ENCODE results near the gene SNAPIN. TPM values are rescaled to one million over a fixed set of nuclear protein-coding genes. Genes with fewer than 3 reads are reported as not detected.
A peak's percentile ranks its signal among the peaks of the same experiment; 100 is the strongest.

Gene SNAPIN
- total RNA-seq, 1 experiment from 2014 or later: 46.8 TPM

- ChIA-PET POLR2A (interaction anchor here (0.7 kb wide), 1 partner anchor 78 kb away, joined by 8 read pairs; no protein-coding TSS in a partner anchor), CTCF (interaction anchor here (0.6 kb wide), 1 partner anchor 58 kb away, joined by 4 read pairs; no protein-coding TSS in a partner anchor)
- H3K36me3 ChIP-seq (ENCODE audit: control insufficient read depth, insufficient read depth, low read length): no peaks in the 10 kb centered on the region
- TF ChIP-seq REST (IDR thresholded peaks at IDR 0.05; ENCODE audit: insufficient read depth in 1 of 2, low read depth in 2 of 2, low read length in 1 of 2): no peak
- no peak for TF ChIP-seq SIN3A (IDR thresholded peaks at IDR 0.05; ENCODE audit: borderline replicate concordance, insufficient read depth, low read depth, low read length)
- no peak for TF ChIP-seq CTCF (IDR thresholded peaks at IDR 0.05)
- no peak for TF ChIP-seq POLR2AphosphoS5 (IDR thresholded peaks at IDR 0.05; ENCODE audit: low read depth, low read length)
- no peak for TF ChIP-seq TCF7L2 (IDR thresholded peaks at IDR 0.05; ENCODE audit: low read depth, low read length)
- DNase-seq (ENCODE audit: low read depth, low spot score) (no peak), ATAC-seq (no peak)
- peak overlapping the region in 1 of 2 experiments; percentile 85; a peak in 1 of 4 replicates for H3K4me3 ChIP-seq (ENCODE audit: low read depth in 2 of 2, low read length in 2 of 2)
- H3K4me1 ChIP-seq (ENCODE audit: control insufficient read depth, insufficient read depth, low read length): peaks cover 47% of the 10 kb centered on the region
- H3K27me3 ChIP-seq (ENCODE audit: control insufficient read depth, insufficient read depth, low read length): no peaks in the 10 kb centered on the region
- intact Hi-C loops (cut with micrococcal nuclease; ENCODE audit: unreplicated experiment) (no loop called here), in situ Hi-C loops (cut with HindIII; ENCODE audit: low pct_unique_long_range_greater_than_20kb, low sequenced_read_pairs) (loop anchor here (25.0 kb wide), 1 partner anchor 249 kb away; the partner anchor contains the start of gene S100A9)
- H3K27ac ChIP-seq (ENCODE audit: low read length): peak overlapping the region; percentile 79; the same call in 1 of the 2 replicates
- no peaks in the 10 kb centered on the region for H3K9me3 ChIP-seq (ENCODE audit: control insufficient read depth, insufficient read depth, low read depth, low read length)
- no TSS peak for BruUV-seq (replicated peaks)
Observed at GRCh38 chr1:153610811-153611301, 47.6 kb upstream of the SNAPIN start.

GRCh38 chr1:153611356-153611755 is 47.1 kb upstream of the SNAPIN start:
- no peak for ATAC-seq
- Histone ChIP-seq H3K4me1 (ENCODE audit: control insufficient read depth, insufficient read depth, low read length) (peaks cover 47% of the 10 kb centered on the region), H3K36me3 (ENCODE audit: control insufficient read depth, insufficient read depth, low read length) (no peaks in the 10 kb centered on the region), H3K9me3 (ENCODE audit: control insufficient read depth, insufficient read depth, low read depth, low read length) (no peaks in the 10 kb centered on the region), H3K4me3 (ENCODE audit: low read depth in 2 of 2, low read length in 2 of 2) (peak overlapping the region; percentile 52 to 85), H3K27ac (ENCODE audit: low read length) (peak overlapping the region; percentile 87), H3K27me3 (ENCODE audit: control insufficient read depth, insufficient read depth, low read length) (no peaks in the 10 kb centered on the region)
- intact Hi-C loops (cut with micrococcal nuclease; ENCODE audit: unreplicated experiment): no loop called here
- CTCF ChIA-PET: interaction anchor here (0.6 kb wide), 1 partner anchor 59 kb away, joined by 4 read pairs; no protein-coding TSS in a partner anchor
- POLR2A ChIA-PET: interaction anchor here (0.7 to 1.1 kb wide), 2 partner anchors 26 to 79 kb away, joined by 6 to 8 read pairs; no protein-coding TSS in a partner anchor
- in situ Hi-C loops (cut with HindIII; ENCODE audit: low pct_unique_long_range_greater_than_20kb, low sequenced_read_pairs): loop anchor here (25.0 kb wide), 1 partner anchor 249 kb away; the partner anchor contains the start of gene S100A9
- BruUV-seq (replicated peaks): TSS peak; percentile 67
- TF ChIP-seq REST (IDR thresholded peaks at IDR 0.05; ENCODE audit: insufficient read depth in 1 of 2, low read depth in 2 of 2, low read length in 1 of 2): no peak
- no peak for TF ChIP-seq SIN3A (IDR thresholded peaks at IDR 0.05; ENCODE audit: borderline replicate concordance, insufficient read depth, low read depth, low read length)
- no peak for TF ChIP-seq CTCF (IDR thresholded peaks at IDR 0.05)
- TF ChIP-seq TCF7L2 (IDR thresholded peaks at IDR 0.05; ENCODE audit: low read depth, low read length): no peak
- no peak for TF ChIP-seq POLR2AphosphoS5 (IDR thresholded peaks at IDR 0.05; ENCODE audit: low read depth, low read length)
- DNase-seq (ENCODE audit: low read depth, low spot score): no peak

Measured in Panc1 (cell line).